PFSK-1 (cell line): Measurements from ENCODE around the gene NPY.

ENCODE experiments used
- FOXP2 ChIP-seq: optimal IDR thresholded peaks from 2 replicates; pipeline ENCODE3; 2011; ENCODE audit warnings: borderline replicate concordance, control low read depth, inconsistent platforms; ENCODE audit not compliant: insufficient read depth; ENCODE audit errors: extremely low read length, extremely low read depth
- POLR2AphosphoS5 ChIP-seq: IDR thresholded peaks from 2 replicates; pipeline ENCODE4 v1.6.1; 2012; ENCODE audit warnings: low read depth, mild to moderate bottlenecking, control low read depth, low read length, moderate library complexity
- REST ChIP-seq, 2 experiments: IDR thresholded peaks; 2 replicates each; pipeline versions ENCODE4 v1.6.1 to v1.8.0; 2011 to 2012; ENCODE audit warnings: low read depth in 2 of 2, low read length in 2 of 2, control low read depth in 1 of 2, inconsistent platforms in 1 of 2, mild to moderate bottlenecking in 1 of 2, moderate library complexity in 1 of 2; ENCODE audit not compliant: insufficient read depth in 1 of 2

- no peak for TF ChIP-seq POLR2AphosphoS5
- no peak for TF ChIP-seq FOXP2
- no peak for TF ChIP-seq REST (IDR thresholded peaks at IDR 0.05; ENCODE audit: insufficient read depth in 1 of 2, low read depth in 2 of 2, low read length in 2 of 2)
Observed at GRCh38 chr7:24336461-24336860, 52.5 kb downstream of the NPY start.
